NCI-H82 treated with DMSO at 0.1 percent for 48 hours (cell line): ENCODE data around the gene MAP1LC3A.

Source experiments
- DNase-seq: peaks from one replicate; lab custom pipeline; 2025; ENCODE audit not compliant: unreplicated experiment; lab: John Stamatoyannopoulos, UW

MAP1LC3A gene

DNA sequence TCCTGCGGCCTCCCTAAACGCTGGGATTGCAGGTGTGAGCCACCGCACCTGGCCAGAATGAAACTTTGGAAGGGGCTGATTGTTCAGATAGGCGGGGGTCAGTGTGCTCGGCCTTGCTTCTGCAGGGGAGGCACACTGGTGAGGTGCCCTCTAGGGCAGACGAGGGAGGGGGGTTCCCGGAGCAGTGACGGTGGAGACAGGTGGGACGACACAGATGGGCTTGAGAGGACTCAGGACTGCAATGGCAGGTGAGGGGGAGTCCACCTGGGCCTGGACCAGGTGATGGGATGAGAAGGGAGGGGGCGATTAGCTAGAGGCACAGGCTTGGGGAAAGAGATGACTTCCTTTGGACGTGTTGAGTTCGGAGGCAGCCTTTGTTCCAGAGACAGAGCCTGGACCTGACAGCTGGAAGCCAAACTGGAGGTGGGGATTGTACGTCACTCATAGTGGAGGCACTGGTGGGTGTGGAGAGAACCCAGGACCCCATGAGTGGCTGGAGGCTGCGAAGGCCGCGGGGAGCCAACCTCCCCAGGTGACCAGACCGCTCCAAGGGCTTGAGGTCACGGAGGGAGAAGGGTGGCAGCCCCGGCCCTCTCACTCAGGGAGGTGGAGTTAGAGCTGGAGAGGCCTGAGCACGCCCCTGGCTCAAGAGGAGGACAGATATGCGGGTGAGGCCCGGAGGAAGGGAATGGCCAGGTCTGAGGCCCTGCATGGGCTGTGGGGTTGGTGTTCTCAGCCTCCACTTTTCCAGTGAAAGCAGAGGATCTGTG lies 10.5 kb upstream of the MAP1LC3A start:
- DNase-seq: no peak

DNA sequence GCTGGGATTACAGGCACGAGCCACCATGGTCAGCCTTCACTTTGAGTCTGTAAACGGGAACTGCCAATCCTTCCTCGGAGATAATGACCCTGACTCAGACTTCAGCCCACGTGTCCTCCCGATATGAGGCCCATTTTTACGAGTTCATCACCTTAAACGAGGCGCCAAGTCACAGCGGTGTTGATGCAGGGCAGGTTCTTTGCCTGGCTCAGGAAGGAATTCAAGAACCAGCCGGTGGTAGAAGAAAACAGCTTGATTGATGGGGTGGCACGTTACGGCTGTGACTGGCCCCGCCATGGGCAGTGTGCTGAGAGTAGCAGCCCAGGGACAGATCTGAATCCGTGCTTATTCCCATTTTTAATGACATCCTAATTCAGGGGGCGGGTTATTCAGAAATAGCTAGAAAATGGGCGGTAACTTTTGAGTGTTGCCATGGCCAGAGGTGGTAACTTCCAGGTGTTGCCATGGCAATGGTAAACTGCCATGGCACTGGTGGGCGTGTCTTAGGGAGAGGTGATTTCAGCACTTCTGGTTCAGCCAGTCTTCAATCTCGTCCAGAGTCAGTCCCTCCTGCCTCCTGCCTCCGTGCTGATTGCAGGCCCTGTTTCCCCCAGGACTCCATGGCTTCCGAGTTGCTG lies 9.1 kb upstream of the MAP1LC3A start:
- DNase-seq: no peak

DNA sequence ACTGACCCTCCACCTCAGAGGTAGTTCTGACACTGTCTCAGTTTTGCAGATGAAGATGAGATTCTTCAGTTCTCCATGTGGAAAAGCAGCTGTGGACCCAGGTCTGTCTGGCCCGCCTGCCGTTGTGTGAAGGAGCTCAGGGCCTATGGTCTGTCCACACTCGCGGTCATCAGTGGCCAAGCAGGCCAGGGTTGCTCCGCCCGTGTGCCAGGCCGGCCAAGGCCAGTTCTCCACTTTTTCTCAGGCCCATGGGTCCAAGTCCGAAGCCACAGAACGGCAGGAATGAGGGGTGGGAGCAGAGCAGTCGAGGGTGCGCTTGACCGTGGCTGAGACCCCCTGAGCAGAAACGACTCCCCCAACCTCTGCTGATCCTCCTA lies 8.6 kb upstream of the MAP1LC3A start:
- no peak for DNase-seq

DNA sequence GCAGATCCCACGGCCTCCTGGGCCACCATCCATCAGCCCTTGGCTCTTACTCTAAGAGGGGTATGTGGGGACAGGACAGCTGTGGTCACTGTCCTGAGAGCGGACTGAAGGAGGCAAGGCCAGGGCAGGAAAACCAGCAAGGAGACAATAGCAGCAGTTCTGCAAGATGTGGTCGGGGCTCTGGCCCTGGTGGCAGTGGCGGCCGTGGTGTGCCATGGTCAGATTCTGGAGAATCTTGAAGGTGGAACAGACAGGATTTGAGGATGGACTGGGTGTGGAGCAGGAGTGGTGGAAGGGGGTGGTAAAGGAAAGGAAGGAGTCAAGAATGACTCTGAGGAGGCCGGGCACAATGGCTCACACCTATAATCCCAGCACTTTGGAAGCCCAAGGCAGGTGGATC lies 5.9 kb upstream of the MAP1LC3A start:
- no peak for DNase-seq

DNA sequence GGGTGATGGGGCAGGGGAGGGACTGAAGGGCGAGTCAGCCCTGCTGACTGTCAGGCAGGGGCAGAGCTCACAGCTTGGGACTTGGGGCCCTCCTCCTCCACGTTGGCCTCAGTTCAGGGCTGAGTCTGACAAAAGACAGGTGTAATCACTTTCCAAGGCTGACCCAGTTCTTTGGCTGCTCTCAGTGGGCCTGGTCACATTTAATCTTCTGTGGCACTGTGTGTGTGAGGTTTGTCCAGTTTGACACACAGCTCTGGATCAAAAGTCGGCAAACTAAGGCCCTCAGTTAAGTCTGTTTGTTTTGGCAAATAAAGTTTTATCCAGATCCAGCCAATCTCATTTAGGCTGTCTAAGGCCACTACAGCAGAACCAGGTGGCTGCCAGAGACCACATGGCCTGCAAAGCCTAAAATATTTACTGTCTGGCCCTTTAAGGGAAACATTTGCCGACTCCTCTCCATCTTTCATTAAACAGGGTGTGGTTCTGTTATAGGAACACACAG lies 5.1 kb upstream of the MAP1LC3A start:
- peak; percentile 24 for DNase-seq

DNA sequence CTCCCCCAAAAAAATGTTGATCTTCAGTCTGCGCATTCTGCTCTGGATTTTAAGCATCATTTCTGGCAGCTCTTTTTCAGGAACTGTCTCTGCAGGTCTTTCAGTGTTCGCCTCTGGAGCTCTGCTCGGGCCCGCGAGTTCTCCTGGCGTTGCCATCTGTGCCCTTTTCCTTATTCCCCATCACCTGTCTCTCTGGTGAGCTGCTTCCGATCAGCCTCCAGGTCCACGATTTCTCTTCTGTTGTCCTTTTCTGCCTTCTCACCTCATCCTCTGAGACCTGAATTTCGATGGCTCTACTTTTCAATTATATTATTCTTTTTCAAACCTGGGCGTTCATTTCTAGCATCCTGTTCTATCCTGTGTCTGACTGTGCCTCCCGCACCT lies 590 bp upstream of the MAP1LC3A start:
- DNase-seq: no peak

DNA sequence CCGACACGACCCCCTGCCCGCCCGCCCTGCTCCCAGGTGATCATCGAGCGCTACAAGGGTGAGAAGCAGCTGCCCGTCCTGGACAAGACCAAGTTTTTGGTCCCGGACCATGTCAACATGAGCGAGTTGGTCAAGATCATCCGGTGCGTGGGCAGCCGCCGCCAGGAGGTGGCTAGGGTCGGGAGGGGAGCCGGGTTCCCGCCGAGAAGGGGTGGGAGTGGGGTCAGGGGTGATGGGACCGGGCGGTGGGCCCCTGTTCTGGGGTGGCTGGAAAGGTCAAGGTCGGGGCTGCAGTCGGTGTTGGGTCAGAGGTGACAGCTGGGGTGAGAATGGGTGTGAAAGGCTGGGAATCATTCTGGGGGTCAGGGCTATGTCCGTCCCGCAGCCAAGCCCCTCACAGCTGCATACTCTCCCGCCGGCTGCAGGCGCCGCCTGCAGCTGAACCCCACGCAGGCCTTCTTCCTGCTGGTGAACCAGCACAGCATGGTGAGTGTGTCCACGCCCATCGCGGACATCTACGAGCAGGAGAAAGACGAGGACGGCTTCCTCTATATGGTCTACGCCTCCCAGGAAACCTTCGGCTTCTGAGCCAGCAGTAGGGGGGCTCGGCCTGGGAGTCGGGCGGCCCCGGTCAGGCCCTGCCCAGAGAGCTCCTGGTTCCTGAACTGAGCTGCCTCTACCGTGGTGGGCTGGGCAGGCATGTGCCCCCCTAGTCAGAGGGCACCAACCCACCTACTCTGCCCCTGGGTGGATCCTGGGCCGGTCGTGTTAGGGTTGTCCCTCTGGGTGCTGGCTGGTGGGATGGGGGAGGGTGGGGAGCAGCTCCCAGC lies 1.0 kb downstream of the MAP1LC3A start:
- DNase-seq: no peak

DNA sequence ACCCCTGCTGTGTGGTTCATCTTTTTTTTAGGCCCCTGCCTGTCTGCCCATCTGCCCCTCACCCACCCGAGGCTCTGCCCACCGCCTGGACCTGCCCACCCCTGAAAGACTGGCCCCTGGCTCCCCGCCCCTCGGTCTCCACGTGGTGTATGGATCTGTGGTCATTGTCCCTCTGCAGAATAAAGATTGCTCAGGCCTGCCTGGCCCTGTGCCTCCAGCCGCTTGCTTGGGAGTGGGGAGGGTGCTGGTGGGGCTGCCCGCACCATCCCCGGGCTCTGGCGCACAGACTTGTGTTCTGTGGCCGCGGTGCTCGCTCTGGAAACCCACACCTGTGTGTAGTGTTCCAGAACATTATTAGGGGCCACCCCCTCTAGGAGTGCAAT lies 1.6 kb downstream of the MAP1LC3A start:
- no peak for DNase-seq

DNA sequence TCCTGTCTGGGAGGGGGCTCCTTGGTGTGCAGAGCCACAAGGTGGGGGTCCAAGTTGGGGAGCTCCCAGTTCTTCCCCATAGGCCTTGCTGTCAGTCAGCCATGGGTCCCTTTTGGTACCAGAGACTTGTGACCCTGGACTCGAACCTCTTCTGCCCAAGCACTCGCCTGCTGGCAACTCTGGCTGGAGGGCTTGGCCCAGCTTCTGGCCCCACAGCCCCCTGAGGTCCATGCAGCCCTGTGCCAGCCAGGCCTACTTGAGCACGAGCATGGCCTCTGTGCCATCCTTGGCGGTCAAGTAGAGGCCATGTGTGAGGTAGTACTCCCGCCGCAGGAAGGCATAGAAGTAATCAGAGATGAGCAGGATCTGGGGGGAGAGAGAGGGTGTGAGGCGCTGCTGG lies 2.1 kb downstream of the MAP1LC3A start:
- DNase-seq: no peak

DNA sequence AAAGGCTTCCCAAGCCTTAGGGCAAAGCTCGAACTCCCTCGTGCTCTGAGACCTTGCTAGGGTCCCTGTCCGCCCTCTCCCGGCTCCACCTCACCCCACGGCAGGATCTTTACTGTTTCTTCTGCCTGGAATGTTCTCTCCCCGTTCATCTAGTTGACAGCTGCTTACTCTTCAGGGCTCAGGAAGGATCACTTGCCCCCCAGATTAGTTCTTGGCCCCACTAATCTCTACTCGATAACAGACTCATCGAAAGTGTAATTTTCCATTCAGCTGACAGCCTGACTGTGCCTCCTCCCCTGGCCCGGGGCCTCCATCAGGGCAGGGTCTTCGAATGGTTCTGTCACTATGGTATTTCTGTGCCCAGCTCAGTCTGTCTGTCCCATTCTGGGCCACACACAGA lies 3.1 kb downstream of the MAP1LC3A start:
- DNase-seq: peak; percentile 13

DNA sequence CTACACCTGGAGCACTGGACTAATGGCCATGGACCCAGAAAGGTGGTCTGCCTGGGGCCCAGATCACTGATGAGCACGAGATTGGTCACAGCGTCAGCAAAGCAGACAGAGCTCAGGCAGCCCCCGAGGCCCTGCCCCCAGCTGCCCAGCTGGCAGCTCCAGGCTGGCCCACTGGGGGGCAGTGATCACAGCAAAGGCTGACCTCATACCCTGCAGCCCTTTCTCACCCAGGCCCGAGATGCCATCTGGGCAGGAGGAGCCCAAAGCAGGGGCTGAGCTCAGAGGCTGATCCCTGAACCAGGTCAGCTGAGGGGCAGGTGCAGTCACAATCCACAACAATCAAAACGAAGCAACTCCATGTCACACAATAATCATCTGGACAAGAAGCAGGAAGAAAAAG lies 4.1 kb downstream of the MAP1LC3A start:
- DNase-seq: no peak

DNA sequence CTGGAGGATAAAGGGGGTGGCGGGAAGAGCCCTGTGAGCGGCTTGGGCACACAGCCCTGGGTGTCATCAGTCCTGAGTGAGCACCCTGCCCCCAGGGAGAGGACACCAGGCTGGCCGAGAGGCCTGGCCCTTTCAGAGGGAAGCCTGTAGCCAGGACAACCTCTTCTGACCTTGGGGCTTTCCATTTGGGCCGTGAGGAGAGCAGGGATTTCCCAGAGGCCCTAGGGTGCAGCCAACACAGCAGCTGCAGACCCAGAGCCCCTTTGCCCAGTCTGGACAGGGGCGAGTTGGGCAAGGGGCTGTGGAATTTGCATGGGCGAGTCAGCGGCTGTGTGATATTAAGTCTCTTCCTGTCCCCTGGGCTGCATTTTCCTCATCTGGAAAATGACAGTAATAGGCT lies 6.3 kb downstream of the MAP1LC3A start:
- no peak for DNase-seq

DNA sequence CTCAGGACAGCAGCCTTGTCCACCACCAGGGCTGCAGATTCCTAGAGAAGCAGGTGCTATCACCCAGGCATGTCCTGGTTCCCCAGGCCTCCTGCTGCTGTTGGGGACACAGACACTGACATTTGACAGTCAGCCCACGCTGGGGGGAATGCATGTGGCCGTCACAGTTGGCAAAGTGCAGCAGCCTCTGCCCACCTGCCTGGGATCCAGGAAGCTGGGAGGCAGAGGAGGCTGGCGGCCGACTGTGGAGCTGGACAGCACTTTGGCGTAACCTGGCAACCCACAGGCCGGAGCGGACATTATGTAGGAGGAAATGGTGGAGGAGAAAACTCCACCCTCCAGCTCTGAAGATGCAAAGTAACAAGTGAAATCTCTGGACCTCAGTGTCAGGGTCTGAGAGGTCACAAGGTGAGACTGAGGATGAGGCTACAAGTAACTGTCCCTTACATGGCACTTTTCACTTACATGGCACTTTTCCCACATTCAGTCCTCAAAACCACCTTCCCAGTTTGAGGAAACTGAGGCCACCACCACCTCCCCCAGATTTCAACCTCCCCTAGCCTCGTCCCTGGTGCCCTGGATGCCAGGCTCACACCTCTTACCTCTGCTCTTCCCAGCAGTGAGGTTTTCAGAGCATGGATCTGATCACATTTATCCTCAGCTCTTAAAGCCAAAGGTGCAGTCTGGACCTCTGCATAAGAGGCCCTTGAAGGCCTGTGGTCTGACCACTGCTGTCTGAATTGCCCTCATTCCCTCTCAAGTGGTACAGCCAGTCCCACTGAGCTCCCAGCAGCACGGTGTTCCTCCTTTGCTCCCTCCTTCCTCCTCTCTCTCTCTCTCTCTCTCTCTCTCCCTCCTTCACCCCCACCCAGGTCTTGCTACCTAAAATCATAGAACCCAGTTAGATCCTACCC lies 8.7 kb downstream of the MAP1LC3A start:
- DNase-seq: no peak

DNA sequence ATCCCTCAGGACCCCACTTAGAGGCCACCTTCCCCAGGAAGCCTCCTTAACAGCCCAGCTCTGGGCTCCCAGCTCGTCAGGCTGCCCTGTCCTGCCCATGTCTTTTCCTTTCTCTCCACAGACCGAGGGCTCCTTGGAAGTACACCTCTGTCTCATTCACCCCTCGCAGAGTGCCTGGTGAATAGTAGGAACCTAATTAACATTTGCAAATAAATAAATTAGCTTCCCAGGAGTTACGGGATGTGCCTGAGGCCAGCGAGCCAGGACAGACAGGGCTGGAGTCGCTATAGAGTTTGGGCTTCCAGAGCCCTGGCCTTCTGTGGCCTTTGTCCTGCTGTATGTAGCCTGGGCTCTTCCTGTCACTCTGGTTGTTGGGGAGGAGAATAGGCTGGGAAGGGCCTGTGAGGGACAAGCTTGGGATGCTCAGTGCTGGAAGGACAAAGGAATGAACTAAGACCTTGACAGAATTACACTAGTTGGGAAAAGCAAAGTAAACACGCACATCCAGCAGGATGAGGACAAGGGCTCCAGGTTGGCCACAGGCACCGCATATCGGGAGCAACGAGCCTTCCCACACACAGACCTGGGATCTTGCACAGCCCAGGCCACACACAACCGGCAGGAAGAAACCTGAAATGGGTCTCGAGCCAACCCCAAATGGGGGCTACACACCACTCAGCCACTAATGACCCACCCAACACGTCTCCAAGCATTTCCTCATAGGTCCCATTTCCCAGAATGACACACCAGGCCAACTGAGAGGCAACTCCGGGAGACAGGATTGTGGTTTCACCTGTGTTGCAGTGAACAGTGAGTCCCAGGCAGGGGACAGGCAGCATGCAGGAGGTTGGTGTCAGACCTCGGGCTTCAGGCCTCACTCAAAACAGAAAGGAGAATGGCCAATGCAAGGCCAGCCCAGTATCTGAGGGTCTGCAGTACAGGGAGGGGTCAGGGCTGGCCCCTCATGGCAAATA lies 9.7 kb downstream of the MAP1LC3A start:
- no peak for DNase-seq

DNA sequence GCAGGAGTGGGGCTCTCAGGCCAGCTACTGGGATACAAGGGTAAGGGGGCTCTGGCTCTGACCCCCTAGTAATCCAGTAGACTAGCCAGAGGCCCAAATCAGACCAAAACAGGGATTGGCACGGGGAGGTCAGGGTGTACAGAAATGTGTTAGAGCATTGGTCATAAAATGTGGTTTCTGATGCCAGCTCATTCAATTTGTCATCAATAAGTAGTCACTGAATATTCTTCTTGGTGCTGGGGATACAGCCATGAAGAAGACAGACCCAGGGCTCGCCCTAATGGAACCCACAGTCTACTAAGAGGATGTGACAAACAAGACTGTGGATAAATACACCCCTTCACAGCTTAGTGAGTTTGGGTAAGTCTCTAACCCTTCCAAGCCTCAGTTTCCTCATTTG lies 11.1 kb downstream of the MAP1LC3A start:
- no peak for DNase-seq

DNA sequence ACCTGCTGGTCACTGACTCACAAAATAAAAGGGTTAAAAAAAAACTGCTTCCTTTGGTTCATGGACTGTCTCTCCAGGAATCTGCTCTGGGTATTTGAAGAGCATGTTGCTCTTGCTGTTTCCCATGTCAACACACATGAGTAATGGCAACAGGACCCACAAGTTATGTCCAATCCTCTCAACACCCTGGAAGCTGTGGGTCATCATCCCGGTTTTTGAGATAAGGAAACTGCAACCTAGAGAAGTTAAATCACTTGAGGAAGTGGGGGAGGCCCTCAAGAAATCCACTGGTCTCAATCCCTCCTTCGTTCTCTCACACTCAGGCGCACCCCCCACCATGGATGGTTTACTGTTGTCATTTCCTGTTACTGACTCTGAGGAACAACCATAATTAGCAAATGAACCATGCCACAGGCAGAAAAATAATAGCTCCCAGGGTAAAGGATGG lies 12.4 kb downstream of the MAP1LC3A start:
- DNase-seq: no peak

DNA sequence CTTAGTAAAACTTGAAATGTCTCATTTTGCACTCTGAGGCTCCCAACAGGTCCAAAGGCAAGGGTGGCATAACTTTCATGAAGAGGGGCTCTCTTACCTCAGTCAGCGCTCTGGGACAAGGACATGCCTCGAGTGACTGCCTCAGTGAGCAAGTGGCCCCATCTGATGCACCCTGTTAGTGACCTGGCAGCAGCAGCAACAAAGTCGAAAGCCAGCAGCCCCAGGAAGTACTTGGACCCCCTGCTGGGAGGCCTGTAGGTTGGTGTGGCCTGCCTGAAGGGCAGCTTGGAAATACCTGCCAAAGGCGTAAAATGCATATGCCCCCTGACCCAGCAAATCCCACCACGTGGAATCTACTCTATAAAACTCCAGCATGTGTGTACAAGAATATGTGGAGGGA lies 13.2 kb downstream of the MAP1LC3A start:
- no peak for DNase-seq

DNA sequence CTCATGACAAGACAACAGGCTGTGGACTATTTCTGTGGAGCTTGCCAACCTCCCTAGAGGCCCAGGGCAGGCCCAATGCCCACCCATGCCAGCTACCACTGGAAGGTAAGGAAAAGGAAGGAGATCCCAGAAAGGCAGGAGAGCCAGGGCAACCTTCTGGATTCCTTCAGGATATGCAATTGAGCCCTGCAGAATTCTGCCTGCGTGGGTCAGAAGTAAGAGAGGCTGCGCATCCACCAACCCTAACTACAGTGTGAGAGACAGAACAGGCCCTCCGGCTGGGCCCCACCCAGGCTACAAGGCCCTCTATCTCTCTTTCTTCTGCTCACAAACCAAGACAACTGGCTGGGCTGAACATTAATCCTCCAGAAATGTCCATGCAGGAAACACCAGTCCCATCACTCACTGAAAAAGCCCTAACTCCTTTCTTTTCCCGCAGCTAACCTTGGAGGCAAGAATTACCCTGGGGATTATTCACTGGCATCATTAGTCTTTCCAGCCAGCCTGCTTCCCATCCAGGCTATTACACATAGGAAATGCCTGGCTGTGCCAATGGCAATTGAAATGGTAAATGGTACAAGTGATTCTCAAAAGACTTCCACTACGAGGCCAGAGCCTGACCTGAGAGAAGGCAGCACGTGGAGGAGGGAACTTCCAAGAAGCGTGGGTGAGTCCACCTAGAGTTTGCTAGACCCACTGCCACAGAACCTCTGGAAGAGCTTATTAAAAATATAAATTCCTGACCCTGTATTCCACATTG lies 15.2 kb downstream of the MAP1LC3A start:
- no peak for DNase-seq

DNA sequence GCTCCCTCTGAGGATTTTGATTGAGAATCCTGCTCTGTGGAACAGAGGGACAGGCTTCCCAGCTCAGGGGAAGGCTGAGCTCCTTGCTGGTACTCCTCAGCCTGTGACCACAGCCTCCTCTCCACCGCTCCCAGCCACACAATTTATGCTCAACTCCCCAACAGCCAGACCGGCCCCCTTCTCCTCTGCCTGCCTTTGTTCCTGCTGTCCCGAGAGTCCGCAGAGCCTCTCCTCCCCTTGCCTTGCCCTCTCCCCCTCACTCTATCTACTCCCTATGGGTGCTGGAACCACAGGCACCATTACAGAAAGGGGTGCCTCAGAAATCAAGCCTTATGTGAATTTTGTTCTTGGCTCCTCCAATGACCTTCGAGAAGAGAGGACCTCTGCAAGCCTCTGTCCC lies 15.9 kb downstream of the MAP1LC3A start:
- no peak for DNase-seq
